Neural cell (in vitro differentiated cells): ENCODE data around the gene PANK4. TPM values are rescaled to one million over a fixed set of nuclear protein-coding genes. Genes with fewer than 3 reads are reported as not detected.

Experiments
- H2AFZ ChIP-seq: fragments of 200-600, 300-800 bp; sonication (generic), shearing (Covaris generic); 2 replicates; pipeline ENCODE4 v1.6.0; 2014; ENCODE audit warnings: low read depth, mild to moderate bottlenecking, antibody characterized with exemption, low read length, moderate library complexity
- H3F3A ChIP-seq: fragments of 200-600 bp; shearing (Covaris generic); 2 replicates; pipeline ENCODE4 v1.6.1; 2016; ENCODE audit warnings: mild to moderate bottlenecking, moderate library complexity, mixed read lengths, antibody characterized with exemption, low read length; ENCODE audit not compliant: insufficient read depth, poor library complexity, severe bottlenecking
- H3K27ac ChIP-seq: fragments of 200-600, 300-800 bp; sonication (generic), shearing (Covaris generic); 2 replicates; pipeline ENCODE4 v1.5.1; 2014; ENCODE audit warnings: mild to moderate bottlenecking, low read length, moderate library complexity
- H3K27me3 ChIP-seq: fragments of 300-800, 200-600 bp; sonication (generic), shearing (Covaris generic); 2 replicates; pipeline ENCODE4 v1.6.0; 2014; ENCODE audit warnings: mild to moderate bottlenecking, low read depth, low read length, moderate library complexity; ENCODE audit not compliant: insufficient read depth
- H3K36me3 ChIP-seq: fragments of 300-800, 200-600 bp; sonication (generic), shearing (Covaris generic); 2 replicates; pipeline ENCODE4 v1.5.1; 2014; ENCODE audit warnings: mild to moderate bottlenecking, antibody characterized with exemption, low read length, moderate library complexity; ENCODE audit not compliant: insufficient read depth
- H3K4me2 ChIP-seq: fragments of 300-800, 200-600 bp; sonication (generic), shearing (Covaris generic); 2 replicates; pipeline ENCODE4 v1.6.0; 2014; ENCODE audit warnings: mild to moderate bottlenecking, low read length
- H3K4me3 ChIP-seq: fragments of 300-800, 200-600 bp; sonication (generic), shearing (Covaris generic); 2 replicates; pipeline ENCODE4 v1.5.1; 2014; ENCODE audit warnings: mild to moderate bottlenecking, low read length, moderate library complexity
- H3K79me2 ChIP-seq: fragments of 200-600 bp; shearing (Covaris generic); replicated peaks from 2 replicates; pipeline ENCODE4 v1.6.0; 2014; ENCODE audit warnings: mild to moderate bottlenecking, low read length, moderate library complexity; ENCODE audit not compliant: insufficient read depth
- H3K9ac ChIP-seq: fragments of 300-800, 200-600 bp; sonication (generic), shearing (Covaris generic); 2 replicates; pipeline ENCODE4 v1.6.1; 2016; ENCODE audit warnings: mild to moderate bottlenecking, low read length, mixed read lengths
- H3K9me2 ChIP-seq: fragments of 200-600 bp; shearing (Covaris generic); 2 replicates; pipeline ENCODE4 v1.6.1; 2016; ENCODE audit warnings: mild to moderate bottlenecking, low read length, mixed read lengths; ENCODE audit not compliant: insufficient read depth
- H3K9me3 ChIP-seq: fragments of 200-600, 300-800 bp; sonication (generic), shearing (Covaris generic); 2 replicates; pipeline ENCODE4 v1.6.1; 2016; ENCODE audit warnings: mild to moderate bottlenecking, mixed run types, low read length, moderate library complexity, mixed read lengths
- H4K20me1 ChIP-seq: fragments of 200-600 bp; shearing (Covaris generic); 2 replicates; pipeline ENCODE4 v1.6.1; 2016; ENCODE audit warnings: mild to moderate bottlenecking, mixed run types; ENCODE audit not compliant: insufficient read depth
- EP300 ChIP-seq: fragments of 450-650 bp; conservative IDR thresholded peaks from 2 replicates; pipeline ENCODE4 v1.6.1; 2014; ENCODE audit warnings: antibody characterized with exemption, mild to moderate bottlenecking, moderate library complexity; ENCODE audit not compliant: poor library complexity, severe bottlenecking
- EZH2 ChIP-seq: fragments of 200-600, 300-800 bp; shearing (Covaris generic), sonication (generic); IDR thresholded peaks from 2 replicates; pipeline ENCODE4 v1.6.1; 2014; ENCODE audit warnings: antibody characterized with exemption, low read length, borderline replicate concordance, mild to moderate bottlenecking; ENCODE audit not compliant: insufficient read depth, poor library complexity, severe bottlenecking
- MXI1 ChIP-seq: fragments of 450-650 bp; conservative IDR thresholded peaks from 2 replicates; pipeline ENCODE4 v1.6.1; 2014; ENCODE audit warnings: antibody characterized with exemption, mild to moderate bottlenecking; ENCODE audit not compliant: poor library complexity, severe bottlenecking
- POLR2AphosphoS5 ChIP-seq: IDR thresholded peaks from 2 replicates; pipeline ENCODE4 v1.6.1; 2012
- RAD21 ChIP-seq: fragments of 450-650 bp; conservative IDR thresholded peaks from 2 replicates; pipeline ENCODE4 v1.6.1; 2014; ENCODE audit warnings: antibody characterized with exemption, mild to moderate bottlenecking, moderate library complexity
- SMC3 ChIP-seq: fragments of 450-650 bp; conservative IDR thresholded peaks from 2 replicates; pipeline ENCODE4 v1.6.1; 2014; ENCODE audit warnings: antibody characterized with exemption, mild to moderate bottlenecking, moderate library complexity; ENCODE audit not compliant: poor library complexity
- TAF1 ChIP-seq: IDR thresholded peaks from 2 replicates; pipeline ENCODE4 v1.6.1; 2012; ENCODE audit warnings: low read depth
- polyA plus RNA-seq: library from polyadenylated mRNA; depleted of rRNA; stranded (reverse); fragments of >200 nt; gene quantifications from 2 replicates; pipeline ENCODE4 v1.2.3, GENCODE V29; 2014
- TF ChIP-seq, protein P1 (sequence below): fragments of 450-650 bp; IDR thresholded peaks from 2 replicates; pipeline ENCODE4 v1.5.1; 2014; ENCODE audit warnings: antibody characterized with exemption, mild to moderate bottlenecking, moderate library complexity; ENCODE audit not compliant: poor library complexity, severe bottlenecking
- TF ChIP-seq, protein P2 (sequence below): IDR thresholded peaks from 2 replicates; pipeline ENCODE4 v1.6.1; 2012; ENCODE audit warnings: borderline replicate concordance

The PANK4 gene
- polyA plus RNA-seq, 1 donor from 2014 or later: 37.9 TPM

DNA sequence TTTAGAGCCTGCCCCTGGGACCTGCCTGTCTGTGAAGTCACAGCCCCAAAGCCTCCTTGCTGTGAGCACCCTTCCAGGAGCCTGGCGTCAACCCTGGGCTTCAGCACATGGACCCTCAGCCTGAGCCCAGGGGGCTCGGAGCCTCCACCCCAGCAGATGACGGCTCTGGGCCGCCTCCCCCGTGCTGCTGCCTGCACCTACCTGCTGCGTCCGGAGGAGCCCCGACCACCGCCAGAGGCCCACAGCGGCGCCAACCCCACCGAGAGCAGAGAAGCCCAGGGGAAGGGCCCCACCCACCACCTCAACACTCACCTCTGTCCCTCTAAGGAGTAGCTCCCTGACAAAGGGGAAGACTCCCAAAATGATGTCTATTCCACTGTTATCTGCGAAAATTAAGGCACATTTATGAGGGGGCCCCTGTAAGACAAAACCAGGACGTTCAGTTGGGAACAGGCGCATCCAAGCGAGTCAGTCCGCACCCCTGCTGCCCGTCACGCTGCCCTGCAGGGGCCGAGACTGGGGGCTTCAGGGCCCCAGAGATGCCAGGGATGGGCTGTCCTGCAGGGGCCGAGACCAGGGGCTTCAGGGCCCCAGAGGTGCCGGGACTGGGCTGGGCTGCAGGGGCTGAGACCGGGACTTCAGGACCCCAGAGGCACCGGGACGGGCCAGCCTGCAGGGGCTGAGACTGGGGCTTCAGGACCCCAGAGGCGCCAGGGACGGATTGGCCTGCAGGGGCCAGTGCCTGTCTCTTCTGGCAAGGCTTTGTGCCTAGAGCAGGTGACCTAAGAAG lies 15.8 kb downstream of the PANK4 start:
- H3K27me3 ChIP-seq: no peaks in the 10 kb centered on the region
- no peaks in the 10 kb centered on the region for H3K9me3 ChIP-seq
- no peaks in the 10 kb centered on the region for H3K9me2 ChIP-seq
- no peak for TF ChIP-seq MXI1
- TF ChIP-seq SMC3: no peak
- no peak for TF ChIP-seq POLR2AphosphoS5
- TF ChIP-seq, protein P1, sequence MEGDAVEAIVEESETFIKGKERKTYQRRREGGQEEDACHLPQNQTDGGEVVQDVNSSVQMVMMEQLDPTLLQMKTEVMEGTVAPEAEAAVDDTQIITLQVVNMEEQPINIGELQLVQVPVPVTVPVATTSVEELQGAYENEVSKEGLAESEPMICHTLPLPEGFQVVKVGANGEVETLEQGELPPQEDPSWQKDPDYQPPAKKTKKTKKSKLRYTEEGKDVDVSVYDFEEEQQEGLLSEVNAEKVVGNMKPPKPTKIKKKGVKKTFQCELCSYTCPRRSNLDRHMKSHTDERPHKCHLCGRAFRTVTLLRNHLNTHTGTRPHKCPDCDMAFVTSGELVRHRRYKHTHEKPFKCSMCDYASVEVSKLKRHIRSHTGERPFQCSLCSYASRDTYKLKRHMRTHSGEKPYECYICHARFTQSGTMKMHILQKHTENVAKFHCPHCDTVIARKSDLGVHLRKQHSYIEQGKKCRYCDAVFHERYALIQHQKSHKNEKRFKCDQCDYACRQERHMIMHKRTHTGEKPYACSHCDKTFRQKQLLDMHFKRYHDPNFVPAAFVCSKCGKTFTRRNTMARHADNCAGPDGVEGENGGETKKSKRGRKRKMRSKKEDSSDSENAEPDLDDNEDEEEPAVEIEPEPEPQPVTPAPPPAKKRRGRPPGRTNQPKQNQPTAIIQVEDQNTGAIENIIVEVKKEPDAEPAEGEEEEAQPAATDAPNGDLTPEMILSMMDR: no peak
- TF ChIP-seq EP300: no peak
- TF ChIP-seq, protein P2, sequence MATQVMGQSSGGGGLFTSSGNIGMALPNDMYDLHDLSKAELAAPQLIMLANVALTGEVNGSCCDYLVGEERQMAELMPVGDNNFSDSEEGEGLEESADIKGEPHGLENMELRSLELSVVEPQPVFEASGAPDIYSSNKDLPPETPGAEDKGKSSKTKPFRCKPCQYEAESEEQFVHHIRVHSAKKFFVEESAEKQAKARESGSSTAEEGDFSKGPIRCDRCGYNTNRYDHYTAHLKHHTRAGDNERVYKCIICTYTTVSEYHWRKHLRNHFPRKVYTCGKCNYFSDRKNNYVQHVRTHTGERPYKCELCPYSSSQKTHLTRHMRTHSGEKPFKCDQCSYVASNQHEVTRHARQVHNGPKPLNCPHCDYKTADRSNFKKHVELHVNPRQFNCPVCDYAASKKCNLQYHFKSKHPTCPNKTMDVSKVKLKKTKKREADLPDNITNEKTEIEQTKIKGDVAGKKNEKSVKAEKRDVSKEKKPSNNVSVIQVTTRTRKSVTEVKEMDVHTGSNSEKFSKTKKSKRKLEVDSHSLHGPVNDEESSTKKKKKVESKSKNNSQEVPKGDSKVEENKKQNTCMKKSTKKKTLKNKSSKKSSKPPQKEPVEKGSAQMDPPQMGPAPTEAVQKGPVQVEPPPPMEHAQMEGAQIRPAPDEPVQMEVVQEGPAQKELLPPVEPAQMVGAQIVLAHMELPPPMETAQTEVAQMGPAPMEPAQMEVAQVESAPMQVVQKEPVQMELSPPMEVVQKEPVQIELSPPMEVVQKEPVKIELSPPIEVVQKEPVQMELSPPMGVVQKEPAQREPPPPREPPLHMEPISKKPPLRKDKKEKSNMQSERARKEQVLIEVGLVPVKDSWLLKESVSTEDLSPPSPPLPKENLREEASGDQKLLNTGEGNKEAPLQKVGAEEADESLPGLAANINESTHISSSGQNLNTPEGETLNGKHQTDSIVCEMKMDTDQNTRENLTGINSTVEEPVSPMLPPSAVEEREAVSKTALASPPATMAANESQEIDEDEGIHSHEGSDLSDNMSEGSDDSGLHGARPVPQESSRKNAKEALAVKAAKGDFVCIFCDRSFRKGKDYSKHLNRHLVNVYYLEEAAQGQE: no peak
- no peak for TF ChIP-seq TAF1
- TF ChIP-seq EZH2: no peak
- TF ChIP-seq RAD21: no peak
- no peaks in the 10 kb centered on the region for H3K36me3 ChIP-seq
- H3F3A ChIP-seq: no peaks in the 10 kb centered on the region
- no peak overlapping the region for H3K4me2 ChIP-seq
- H3K4me3 ChIP-seq: no peak overlapping the region
- H3K27ac ChIP-seq: no peak overlapping the region
- no peak overlapping the region for H2AFZ ChIP-seq
- H3K79me2 ChIP-seq: no peaks in the 10 kb centered on the region
- no peak overlapping the region for H3K9ac ChIP-seq
- no peaks in the 10 kb centered on the region for H4K20me1 ChIP-seq

DNA sequence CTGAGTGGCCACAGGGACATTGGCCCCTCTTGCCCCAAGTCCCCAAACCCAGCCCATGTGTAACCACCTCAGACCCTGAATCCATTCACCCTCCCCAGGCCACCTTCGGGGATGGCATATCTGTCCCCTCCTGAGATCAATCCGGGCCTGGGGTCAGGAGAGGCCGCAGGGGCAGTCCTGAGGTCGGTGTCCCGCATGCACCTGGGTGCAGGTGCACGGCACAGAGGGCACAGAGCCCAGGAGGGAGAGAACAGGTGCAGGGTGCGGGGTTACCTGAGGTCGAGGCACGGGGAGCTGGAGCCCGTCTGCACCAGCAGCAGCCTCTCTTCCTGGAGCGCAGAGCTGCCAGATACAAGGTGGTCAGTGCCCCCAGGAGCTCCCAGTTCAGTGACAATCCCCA lies 16.8 kb downstream of the PANK4 start:
- H3K4me2 ChIP-seq: no peak overlapping the region
- no peaks in the 10 kb centered on the region for H3K79me2 ChIP-seq
- H3K36me3 ChIP-seq: no peaks in the 10 kb centered on the region
- no peaks in the 10 kb centered on the region for H3K27me3 ChIP-seq
- H3F3A ChIP-seq: no peaks in the 10 kb centered on the region
- TF ChIP-seq TAF1 (no peak), EP300 (no peak), MXI1 (no peak), POLR2AphosphoS5 (no peak)
- TF ChIP-seq, protein P2: no peak
- no peaks in the 10 kb centered on the region for H3K9me3 ChIP-seq
- no peak overlapping the region for H3K27ac ChIP-seq
- no peak overlapping the region for H3K9ac ChIP-seq
- H3K4me3 ChIP-seq: no peak overlapping the region
- no peaks in the 10 kb centered on the region for H4K20me1 ChIP-seq
- H3K9me2 ChIP-seq: no peaks in the 10 kb centered on the region
- H2AFZ ChIP-seq: no peak overlapping the region
